K562 (cell line): ENCODE data around the gene CD300E. TPM values are rescaled to one million over a fixed set of nuclear protein-coding genes. Genes with fewer than 3 reads are reported as not detected.

Source experiments
- ATAC-seq: fragments of 200-7000 bp; cut with Tn5 transposase; 3 replicates; pipeline ENCODE4 v1.9.1; 2020; ENCODE audit warnings: moderate library complexity
- BruUV-seq: library from RNA; stranded (reverse); fragments of 400-500 nt; replicated peaks from 2 replicates; lab custom pipeline; 2021; lab: Mats Ljungman, UMichigan
- CTCF ChIA-PET: fragments of 300-600 bp; formaldehyde crosslinking; extraction: SDS; loops from one replicate; lab custom pipeline; 2021; ENCODE audit warnings: low intra/inter-chr PET ratio; lab: Yijun Ruan, JAX
- POLR2A ChIA-PET: fragments of 300-600, 350-650 bp; sonication (Branson Sonifier 250); formaldehyde crosslinking; extraction: SDS; loops from one replicate; lab custom pipeline; 2021; ENCODE audit warnings: antibody characterized with exemption, inconsistent platforms; lab: Yijun Ruan, JAX
- DNase-seq, 4 experiments: peaks; one replicate each; pipeline versions ENCODE4 v3.0.0 to v3.0.0-alpha.2; 2011 to 2018; ENCODE audit warnings: low spot score in 3 of 4, mixed read lengths in 3 of 4; ENCODE audit errors: extremely low read depth in 1 of 4
- FAIRE-seq: peaks from 2 replicates; lab custom pipeline; 2011; peaks lifted over from hg19 to GRCh38; lab: Jason Lieb, UNC
- H2AFZ ChIP-seq: 2 replicates; pipeline ENCODE4 v1.6.0; 2011; ENCODE audit warnings: low read depth, low read length, control low read depth, inconsistent platforms
- H3K27ac ChIP-seq: fragments of 200-600 bp; 3 replicates; pipeline ENCODE4 v1.8.0; 2011; ENCODE audit warnings: low read depth, mild to moderate bottlenecking, control low read depth, inconsistent platforms, low read length, moderate library complexity, mixed read lengths; ENCODE audit errors: extremely low read depth
- H3K27me3 ChIP-seq, 2 experiments: fragments of 300-600 bp in 1 of 2; 2 replicates in 1 of 2; 3 replicates in 1 of 2; pipeline versions ENCODE4 v1.6.0 to v1.8.0; 2011; ENCODE audit warnings: inconsistent platforms in 2 of 2, low read length in 2 of 2, mild to moderate bottlenecking in 1 of 2, mixed read lengths in 1 of 2, moderate library complexity in 1 of 2; ENCODE audit not compliant: control insufficient read depth in 2 of 2, insufficient read depth in 2 of 2
- H3K36me3 ChIP-seq: fragments of 300-600 bp; 3 replicates; pipeline ENCODE4 v1.8.0; 2011; ENCODE audit warnings: mild to moderate bottlenecking, low read length, inconsistent platforms; ENCODE audit not compliant: control insufficient read depth, insufficient read depth
- H3K4me1 ChIP-seq, 2 experiments: fragments of 200-600 bp in 1 of 2; replicated peaks in 1 of 2; 2 replicates in 1 of 2; 3 replicates in 1 of 2; pipeline versions ENCODE4 v1.5.1 to v1.8.0; 2011; ENCODE audit warnings: inconsistent platforms in 2 of 2, low read length in 2 of 2, mild to moderate bottlenecking in 1 of 2, mixed read lengths in 1 of 2, moderate library complexity in 1 of 2; ENCODE audit not compliant: control insufficient read depth in 2 of 2, insufficient read depth in 2 of 2
- H3K4me2 ChIP-seq: 2 replicates; pipeline ENCODE4 v1.6.1; 2011; ENCODE audit warnings: low read length, control low read depth, inconsistent platforms, mixed read lengths; ENCODE audit not compliant: insufficient read depth
- H3K4me3 ChIP-seq: fragments of 200-600 bp; sonication (generic), shearing (Covaris generic); 2 replicates; pipeline ENCODE4 v1.5.1; 2016; ENCODE audit warnings: control low read depth, inconsistent platforms
- H3K79me2 ChIP-seq: fragments of 200-600 bp; 3 replicates; pipeline ENCODE4 v1.8.0; 2011; ENCODE audit warnings: low read length, inconsistent platforms; ENCODE audit not compliant: control insufficient read depth, insufficient read depth
- H3K9ac ChIP-seq, 2 experiments: 2 replicates each; pipeline versions ENCODE4 v1.6.0 to v1.6.1; 2011; ENCODE audit warnings: low read depth in 2 of 2, low read length in 2 of 2, control low read depth in 1 of 2, inconsistent platforms in 1 of 2, mild to moderate bottlenecking in 1 of 2, mixed read lengths in 1 of 2; ENCODE audit not compliant: insufficient read depth in 1 of 2
- H3K9me1 ChIP-seq: one replicate; pipeline ENCODE4 v1.6.0; 2011; ENCODE audit warnings: inconsistent platforms, mild to moderate bottlenecking, low read length, moderate library complexity; ENCODE audit not compliant: control insufficient read depth, insufficient read depth
- H3K9me3 ChIP-seq: replicated peaks from 2 replicates; pipeline ENCODE4 v1.5.1; 2011; ENCODE audit warnings: low read depth, low read length, inconsistent platforms; ENCODE audit not compliant: control insufficient read depth, insufficient read depth
- H4K20me1 ChIP-seq: replicated peaks from 2 replicates; pipeline ENCODE4 v1.6.1; 2011; ENCODE audit warnings: low read length, inconsistent platforms, mixed read lengths; ENCODE audit not compliant: control insufficient read depth, insufficient read depth
- CBFB ChIP-seq: sonication (generic); formaldehyde crosslinking; IDR thresholded peaks from 2 replicates; pipeline ENCODE4 v1.4.0; 2020; ENCODE audit warnings: mild to moderate bottlenecking, missing genetic modification reagents
- CEBPB ChIP-seq: fragments of 450-650 bp; IDR thresholded peaks from 2 replicates; pipeline ENCODE4 v1.6.1; 2016; ENCODE audit warnings: missing genetic modification characterization, missing compliant biosample characterization
- CEBPG ChIP-seq, 3 experiments: fragments of 200-800 bp in 1 of 3; sonication (Bioruptor generic) in 1 of 3; sonication (generic) in 1 of 3; formaldehyde crosslinking in 1 of 3; IDR thresholded peaks in 2 of 3; conservative IDR thresholded peaks in 1 of 3; 2 replicates each; pipeline versions ENCODE4 v1.6.1 to v1.8.0; 2016 to 2022; ENCODE audit warnings: missing compliant biosample characterization in 2 of 3, missing genetic modification characterization in 2 of 3, mild to moderate bottlenecking in 1 of 3, missing genetic modification reagents in 1 of 3
- HMGXB4 ChIP-seq: sonication (generic); formaldehyde crosslinking; IDR thresholded peaks from 2 replicates; pipeline ENCODE4 v1.8.1; 2023; ENCODE audit warnings: mild to moderate bottlenecking, missing genetic modification reagents
- HNRNPH1 ChIP-seq: fragments of 200-400 bp; formaldehyde crosslinking; optimal IDR thresholded peaks from 2 replicates; pipeline ENCODE3; 2017; ENCODE audit warnings: low read depth, mild to moderate bottlenecking, low read length, moderate library complexity
- LARP7 ChIP-seq: fragments of 450-650 bp; IDR thresholded peaks from 2 replicates; pipeline ENCODE4 v1.6.1; 2016
- MLX ChIP-seq, 2 experiments: fragments of 450-650 bp in 1 of 2; sonication (generic) in 1 of 2; formaldehyde crosslinking; conservative IDR thresholded peaks; 2 replicates each; pipeline versions ENCODE4 v1.4.0 to v1.8.1; 2020 to 2022; ENCODE audit warnings: mild to moderate bottlenecking in 1 of 2, missing genetic modification reagents in 1 of 2
- NCOA6 ChIP-seq: fragments of 450-650 bp; IDR thresholded peaks from 2 replicates; pipeline ENCODE4 v1.6.1; 2017; ENCODE audit warnings: mild to moderate bottlenecking
- NR0B1 ChIP-seq: fragments of 450-650 bp; IDR thresholded peaks from one replicate; pipeline ENCODE4 v1.6.1; 2018; ENCODE audit warnings: mild to moderate bottlenecking, moderate library complexity; ENCODE audit not compliant: partially characterized antibody
- RFX1 ChIP-seq: fragments of 450-650 bp; IDR thresholded peaks from 2 replicates; pipeline ENCODE4 v1.6.1; 2016; ENCODE audit warnings: mild to moderate bottlenecking, moderate library complexity
- SP2 ChIP-seq: IDR thresholded peaks from 2 replicates; pipeline ENCODE4 v1.6.1; 2011; ENCODE audit warnings: mild to moderate bottlenecking, low read depth, low read length, moderate library complexity; ENCODE audit not compliant: poor library complexity, severe bottlenecking; ENCODE audit errors: extremely low read depth
- TFAP4 ChIP-seq: sonication (generic); formaldehyde crosslinking; IDR thresholded peaks from 2 replicates; pipeline ENCODE4 v1.8.0; 2022; ENCODE audit warnings: missing genetic modification reagents, mild to moderate bottlenecking, moderate library complexity, borderline replicate concordance
- ZNF3 ChIP-seq: fragments of 250-450 bp; sonication (Bioruptor Pico); IDR thresholded peaks from 2 replicates; pipeline ENCODE4 v1.5.0; 2021; ENCODE audit warnings: mild to moderate bottlenecking, moderate library complexity
- ZNF583 ChIP-seq: fragments of 250-450 bp; sonication (Bioruptor Pico); IDR thresholded peaks from 2 replicates; pipeline ENCODE4 v1.4.0; 2020
- ZNF589 ChIP-seq: fragments of 200-800 bp; sonication (Bioruptor generic); IDR thresholded peaks from 2 replicates; pipeline ENCODE4 v1.6.1; 2016; ENCODE audit warnings: low read depth, missing genetic modification characterization, missing compliant biosample characterization
- ZNF644 ChIP-seq: fragments of 200-800 bp; sonication (Bioruptor generic); IDR thresholded peaks from 2 replicates; pipeline ENCODE4 v1.6.1; 2016; ENCODE audit warnings: low read depth, missing genetic modification characterization, missing compliant biosample characterization
- ZSCAN29 ChIP-seq: fragments of 450-650 bp; IDR thresholded peaks from 2 replicates; pipeline ENCODE4 v1.6.1; 2017
- WGBS: fragments of 100-300 bp; shearing (Covaris generic); methylation state at CpG from one replicate; pipeline ENCODE4 v1.1.6; 2016; ENCODE audit warnings: low coverage, mixed read lengths; ENCODE audit not compliant: insufficient coverage; ENCODE audit errors: missing lambda C conversion rate; 5-methylcytosine and 5-hydroxymethylcytosine counted together
- in situ Hi-C: fragments of 300-500 bp; cut with MboI; formaldehyde crosslinking; loops from 4 replicates; pipeline ENCODE4 v1.15.0; 2018; ENCODE audit warnings: inconsistent platforms, mixed read lengths
- intact Hi-C: fragments of 100-400 bp; cut with micrococcal nuclease; formaldehyde crosslinking; loops from 2 replicates; pipeline ENCODE4 v1.14.2; 2022
- polyA plus RNA-seq, 8 experiments: library from polyadenylated mRNA; depleted of rRNA in 4 of 8; stranded (reverse) in 5 of 8; unstranded in 3 of 8; fragments of >200 nt; fragmentation: Nextera tagmentation in 2 of 8; fragmentation: Illumina TruSeq in 1 of 8; extraction: Ambion mirVana in 2 of 8; extraction: Trizol in 1 of 8; gene quantifications; 2 replicates each; pipeline versions ENCODE4 v1.2.1 to v1.2.3, GENCODE V29; 2011 to 2014; ENCODE audit warnings: inconsistent platforms in 1 of 8, missing spikeins in 1 of 8
- total RNA-seq, 7 experiments: library from RNA; depleted of rRNA in 6 of 7; stranded (reverse); fragments of >200 nt in 6 of 7; fragmentation: Illumina TruSeq in 2 of 7; extraction: Trizol in 2 of 7; gene quantifications; 2 replicates each; pipeline versions ENCODE4 v1.2.1 to v1.2.3, GENCODE V29; 2011 to 2021; ENCODE audit warnings: low replicate concordance in 1 of 7

CD300E gene
- total and polyA plus RNA-seq, 9 of the 15 experiments (the other 6 are each of a cell fraction or from before 2014, with no cell fraction given) = not detected

GRCh38 chr17:74619077-74619673 is 4.4 kb downstream of the CD300E start:
- Histone ChIP-seq H3K4me1 (no peaks in the 10 kb centered on the region), H3K9ac (no peak overlapping the region), H3K36me3 (no peaks in the 10 kb centered on the region), H3K9me1 (no peaks in the 10 kb centered on the region), H4K20me1 (peaks cover 7% of the 10 kb centered on the region; the same call in 1 of the 2 replicates), H3K9me3 (no peaks in the 10 kb centered on the region), H3K27ac (no peak overlapping the region), H3K4me2 (no peak overlapping the region), H2AFZ (no peak overlapping the region), H3K27me3 (peaks cover 15 to 34% of the 10 kb centered on the region in 2 experiments; a peak in 3 of 5 replicates), H3K4me3 (no peak overlapping the region), H3K79me2 (no peaks in the 10 kb centered on the region)
- intact Hi-C loops = no loop called here
- in situ Hi-C loops = no loop called here
- WGBS = 7% methylated on average over 2 of the region's 2 CpGs
- POLR2A ChIA-PET = no interaction called here
- DNase-seq = no peak
- CTCF ChIA-PET = no interaction called here
- no TSS peak for BruUV-seq
- no peak for FAIRE-seq
- no peak for TF ChIP-seq HNRNPH1
- TF ChIP-seq CEBPG (CRISPR knock-in tag; IDR thresholded peaks at IDR 0.05) = no peak
- TF ChIP-seq CEBPG (tag; conservative IDR thresholded peaks at IDR 0.05 in 1 of 2, IDR thresholded peaks at IDR 0.05 in 1 of 2) = 0 out of 4 replicates have a peak, but pooled peaks of 1 of the 2 experiments have one; percentile 18
- TF ChIP-seq NR0B1 = no peak
- no peak for TF ChIP-seq ZNF589 (CRISPR knock-in tag)
- no peak for TF ChIP-seq HMGXB4
- TF ChIP-seq CBFB (CRISPR knock-in tag) = no peak
- no peak for TF ChIP-seq ZNF644 (tag)
- no peak for TF ChIP-seq ZNF3 (CRISPR knock-in tag)
- TF ChIP-seq ZNF583 (CRISPR knock-in tag) = no peak
- no peak for TF ChIP-seq TFAP4 (CRISPR knock-in tag)
- TF ChIP-seq RFX1 = no peak
- no peak for TF ChIP-seq ZSCAN29
- no peak for TF ChIP-seq MLX (CRISPR knock-in tag; conservative IDR thresholded peaks at IDR 0.05)
- no peak for TF ChIP-seq LARP7
- no peak for TF ChIP-seq SP2
- 0 out of 2 replicates have a peak, but pooled peaks have one; percentile 17 for TF ChIP-seq CEBPB (tag)
- TF ChIP-seq NCOA6 = no peak
- TF ChIP-seq, all 486 proteins: peak for 2
- ATAC-seq = no peak
